ENCODE results near the gene ROGDI.

Gene ROGDI

DNA sequence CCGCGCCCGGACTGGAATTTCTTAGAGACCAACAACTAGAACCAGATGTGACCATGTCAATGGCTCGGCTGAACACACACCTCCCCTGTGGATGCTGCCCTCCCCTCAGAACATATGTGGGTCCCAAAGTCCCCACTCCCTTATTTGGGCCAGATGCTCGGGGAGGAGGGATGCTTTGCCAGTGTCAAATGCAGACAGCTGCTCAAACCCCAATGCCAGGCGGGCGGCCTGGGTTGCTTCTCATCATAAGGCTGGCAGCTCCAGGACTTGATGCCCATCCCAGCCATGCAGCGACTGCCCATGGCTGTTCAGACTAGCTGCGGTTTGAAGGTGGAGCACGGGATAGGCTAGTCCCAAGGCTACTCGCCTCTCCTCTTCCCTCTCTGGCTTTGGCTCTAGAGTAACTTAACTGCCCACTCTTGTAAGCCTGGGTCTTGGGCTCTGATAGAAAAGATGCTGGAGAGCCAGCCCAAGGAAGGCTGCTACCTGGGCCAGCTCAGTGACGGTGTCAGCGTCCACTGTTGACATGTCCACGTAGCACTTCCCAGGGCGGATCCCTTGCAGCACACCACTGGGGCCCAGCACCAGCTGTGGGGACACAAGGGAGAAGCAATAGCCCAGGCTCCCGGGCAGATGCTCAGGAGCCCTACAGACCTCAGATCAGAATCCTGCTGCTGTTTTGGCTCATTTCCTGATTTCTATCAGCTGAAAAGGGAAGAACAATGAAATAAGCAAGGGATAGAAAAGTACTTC, 11.0 kb upstream of the ROGDI start:
- no peak for DNase-seq

DNA sequence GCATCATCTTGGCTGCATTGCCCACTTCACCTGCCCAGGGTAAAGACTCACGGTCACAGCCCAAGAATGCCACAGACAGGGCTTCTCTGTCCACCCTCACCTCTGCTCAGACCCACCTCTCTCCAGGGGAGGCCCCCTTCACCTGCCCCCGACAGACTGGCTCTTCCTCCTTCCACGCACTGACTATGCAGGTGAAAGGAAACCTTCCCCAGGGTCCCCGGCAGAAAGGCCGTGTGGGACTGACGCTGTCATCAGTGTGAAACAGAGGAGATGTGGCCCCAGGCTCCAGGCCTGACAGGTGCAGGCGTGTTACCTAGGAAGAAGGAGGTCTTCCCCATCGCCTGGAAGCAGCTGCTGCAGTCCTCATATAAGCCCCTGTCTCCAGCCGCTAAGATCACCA, 9.3 kb upstream of the ROGDI start:
- DNase-seq: no peak

DNA sequence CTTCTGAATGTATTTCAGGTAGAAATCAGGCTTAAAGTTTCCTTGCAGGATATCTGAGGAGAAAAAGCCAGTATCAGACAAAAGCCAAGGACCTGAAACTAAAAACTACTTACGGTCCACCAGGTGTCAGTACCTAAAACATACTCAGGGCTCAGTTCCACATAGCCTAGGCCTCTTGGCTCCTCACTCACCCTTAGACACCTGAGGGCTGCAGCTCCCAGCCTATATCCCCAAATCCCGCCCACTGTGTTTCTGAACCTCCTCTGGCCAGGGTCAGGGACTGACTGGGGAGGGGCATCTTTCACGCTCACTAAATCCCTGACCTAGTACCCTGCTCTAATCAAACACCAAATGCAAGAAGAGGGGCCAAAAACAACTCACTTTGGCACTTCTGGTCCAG, 8.8 kb upstream of the ROGDI start:
- no peak for DNase-seq

DNA sequence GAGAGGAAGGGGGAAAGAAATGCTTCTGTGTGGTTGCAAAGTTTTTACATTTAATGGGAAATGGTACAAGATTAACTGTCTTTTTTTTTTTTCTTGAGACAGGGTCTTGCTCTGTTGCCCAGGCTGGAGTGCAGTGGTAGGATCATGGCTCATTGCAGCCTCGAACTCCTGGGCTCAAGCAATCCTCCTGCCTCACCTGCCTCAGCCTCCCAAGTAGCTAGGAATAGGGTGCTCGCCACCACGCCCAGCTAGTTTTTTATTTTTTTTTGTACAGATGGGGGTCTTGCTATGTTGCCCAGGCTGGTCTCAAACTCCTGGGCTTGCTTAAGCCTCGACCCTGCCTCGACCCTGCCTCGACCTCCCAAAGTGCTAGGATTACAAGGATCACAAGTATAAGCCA, 3.8 kb upstream of the ROGDI start:
- no peak for DNase-seq

DNA sequence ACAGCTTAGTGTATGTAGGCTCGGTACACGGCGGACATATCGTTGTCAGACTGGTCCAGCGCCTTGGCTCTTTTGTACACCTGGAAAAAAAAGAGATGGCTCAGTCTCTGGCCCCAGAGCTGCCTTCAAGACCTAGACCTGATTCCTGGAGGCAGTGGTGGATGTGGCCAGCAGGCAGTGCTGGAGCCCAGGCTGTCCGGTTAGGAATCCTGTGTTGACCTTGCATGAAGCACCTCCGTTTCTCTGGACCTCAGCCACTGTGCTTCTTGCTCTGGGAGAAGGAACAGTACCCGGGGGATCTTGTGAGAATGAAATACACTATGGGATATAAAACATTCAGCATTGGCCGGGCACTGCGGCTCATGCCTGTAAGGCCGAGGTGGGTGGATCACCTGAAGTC, 2.8 kb upstream of the ROGDI start:
- DNase-seq: no peak

DNA sequence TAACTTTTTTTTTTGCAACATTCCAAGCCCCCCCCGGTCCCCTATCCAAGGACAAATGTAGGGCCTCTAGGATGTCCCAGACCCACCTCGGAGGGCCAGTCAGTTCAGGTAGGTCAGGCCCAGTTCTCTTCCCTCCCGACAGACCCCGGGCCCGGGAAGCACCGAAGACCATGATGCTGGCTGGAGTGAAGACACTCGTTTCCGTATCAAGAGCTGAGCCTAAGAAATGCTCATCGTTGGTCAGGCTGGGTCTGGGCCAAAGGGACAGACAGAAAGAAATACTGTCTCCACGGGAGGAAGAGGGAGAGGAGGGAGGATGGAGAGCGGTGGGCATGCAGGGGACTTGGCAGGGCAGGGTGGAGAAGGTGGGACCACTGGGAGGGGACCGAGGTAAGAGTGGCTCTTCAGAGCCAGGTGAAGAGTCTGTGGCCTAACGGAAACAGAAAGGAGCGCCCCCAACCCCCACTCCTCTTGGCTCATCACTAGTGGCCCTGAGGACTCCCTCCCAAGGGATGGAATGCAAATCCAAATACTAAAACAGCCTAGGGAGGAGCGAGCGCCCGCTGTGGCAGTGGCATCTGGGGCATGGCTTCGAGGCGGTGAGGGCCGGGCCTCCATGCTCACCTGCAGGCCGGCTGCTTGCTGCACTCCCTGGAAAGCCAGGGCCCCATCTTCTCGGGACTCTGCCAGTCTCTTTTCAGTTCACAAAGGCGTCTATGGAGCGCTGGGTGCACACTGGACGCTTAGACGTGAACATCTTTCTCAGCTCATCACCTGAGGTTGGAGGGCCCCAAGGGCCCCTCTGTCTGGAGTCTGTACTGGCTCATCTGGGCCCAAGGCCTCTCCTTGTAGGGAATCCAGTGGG, 1.7 kb upstream of the ROGDI start:
- no peak for DNase-seq

DNA sequence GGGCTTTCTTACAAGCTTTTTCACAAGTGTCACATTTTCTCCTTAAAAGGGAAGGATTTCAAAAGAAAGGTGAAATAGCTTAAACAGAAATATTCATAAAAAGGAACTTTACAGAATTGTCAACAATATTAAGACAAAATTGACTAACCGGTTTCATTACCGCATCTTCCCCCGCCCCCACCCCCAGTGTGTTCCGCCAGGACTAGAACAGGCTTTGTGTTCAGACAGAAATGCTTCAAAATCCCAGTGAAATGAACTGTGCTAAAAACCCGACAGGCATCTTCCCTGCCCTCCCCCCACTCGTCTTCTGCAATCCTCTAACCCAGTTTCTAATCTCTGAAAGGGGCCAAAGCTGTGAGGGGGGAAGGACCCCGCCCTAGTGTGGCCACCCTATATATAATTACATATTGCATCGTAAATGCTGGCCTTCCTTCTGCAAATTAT, 990 bp upstream of the ROGDI start:
- no peak for DNase-seq

DNA sequence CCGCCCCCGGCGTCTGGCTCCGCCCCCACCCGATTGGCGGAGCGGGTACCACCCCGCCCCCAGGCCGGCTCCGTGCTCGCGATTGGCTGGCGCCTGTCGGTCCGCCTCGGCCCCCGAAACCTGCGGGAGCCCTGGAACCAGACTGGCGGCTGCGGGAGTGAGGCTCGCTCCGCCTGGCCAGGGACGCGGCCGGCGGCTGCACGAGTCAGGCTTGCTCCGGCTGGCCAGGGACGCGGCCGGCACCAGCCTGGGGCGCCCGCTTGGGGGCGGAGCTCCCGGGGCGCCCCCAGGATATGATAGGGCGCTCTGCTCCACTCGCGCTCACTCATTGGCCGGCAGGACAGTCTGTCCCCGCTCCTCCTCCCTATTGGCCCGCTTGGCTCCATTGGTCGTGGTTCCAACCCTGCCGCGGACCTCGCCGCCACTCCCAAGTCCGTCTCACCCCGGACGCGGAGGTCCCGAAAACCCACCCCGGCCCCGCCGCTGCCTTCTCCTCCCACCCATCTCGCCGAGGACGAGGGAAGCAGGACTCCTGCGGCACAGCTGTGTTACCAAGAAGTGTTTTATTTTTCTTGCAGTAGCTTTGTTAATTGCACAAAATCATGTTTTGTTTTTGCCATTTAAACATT, 340 bp upstream of the ROGDI start:
- DNase-seq: peak; percentile 87

DNA sequence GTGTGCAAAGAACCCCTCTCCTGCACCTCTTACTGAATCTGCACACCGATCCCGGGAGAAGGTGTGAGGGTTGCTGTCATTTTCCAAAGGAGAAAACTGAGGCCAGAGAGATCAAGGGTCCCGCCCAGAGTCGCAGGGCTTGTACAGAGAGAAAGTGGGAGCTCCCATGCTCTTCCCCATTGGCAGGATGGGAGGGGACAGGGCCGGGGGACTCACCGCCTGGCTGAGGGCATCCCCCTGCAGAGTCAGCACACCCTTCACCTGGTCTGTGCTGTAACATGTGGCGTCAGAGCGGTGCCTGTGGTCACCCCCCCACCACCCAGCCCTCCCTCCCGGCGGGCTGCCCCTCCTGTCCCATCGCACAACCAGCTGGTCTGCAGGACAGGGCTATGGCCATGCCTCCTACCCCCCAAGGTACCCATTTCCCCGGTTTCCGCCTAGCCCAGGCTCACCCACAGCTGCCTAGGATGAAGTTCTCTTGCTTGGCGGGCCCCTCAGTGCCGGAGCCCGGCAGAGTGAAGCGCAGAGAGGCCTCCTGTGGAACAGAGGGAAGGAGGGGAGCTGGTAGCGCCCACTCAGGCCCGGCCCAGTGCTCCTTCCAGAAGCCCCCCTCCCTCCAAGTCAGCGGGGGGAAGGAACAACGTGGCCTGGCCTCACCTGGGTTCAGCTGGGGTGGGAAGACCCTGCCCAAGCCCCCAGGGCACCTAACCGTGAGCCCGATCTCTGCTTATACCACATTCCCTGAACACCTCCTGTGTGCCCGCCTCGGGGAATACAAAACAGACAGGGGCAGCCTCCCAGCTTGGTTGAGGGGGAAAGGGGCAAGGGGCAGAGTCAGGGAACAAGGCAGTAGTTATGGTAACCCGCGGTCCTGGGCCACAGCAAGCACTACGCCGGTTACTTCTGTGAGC, 1.1 kb downstream of the ROGDI start:
- no peak for DNase-seq

DNA sequence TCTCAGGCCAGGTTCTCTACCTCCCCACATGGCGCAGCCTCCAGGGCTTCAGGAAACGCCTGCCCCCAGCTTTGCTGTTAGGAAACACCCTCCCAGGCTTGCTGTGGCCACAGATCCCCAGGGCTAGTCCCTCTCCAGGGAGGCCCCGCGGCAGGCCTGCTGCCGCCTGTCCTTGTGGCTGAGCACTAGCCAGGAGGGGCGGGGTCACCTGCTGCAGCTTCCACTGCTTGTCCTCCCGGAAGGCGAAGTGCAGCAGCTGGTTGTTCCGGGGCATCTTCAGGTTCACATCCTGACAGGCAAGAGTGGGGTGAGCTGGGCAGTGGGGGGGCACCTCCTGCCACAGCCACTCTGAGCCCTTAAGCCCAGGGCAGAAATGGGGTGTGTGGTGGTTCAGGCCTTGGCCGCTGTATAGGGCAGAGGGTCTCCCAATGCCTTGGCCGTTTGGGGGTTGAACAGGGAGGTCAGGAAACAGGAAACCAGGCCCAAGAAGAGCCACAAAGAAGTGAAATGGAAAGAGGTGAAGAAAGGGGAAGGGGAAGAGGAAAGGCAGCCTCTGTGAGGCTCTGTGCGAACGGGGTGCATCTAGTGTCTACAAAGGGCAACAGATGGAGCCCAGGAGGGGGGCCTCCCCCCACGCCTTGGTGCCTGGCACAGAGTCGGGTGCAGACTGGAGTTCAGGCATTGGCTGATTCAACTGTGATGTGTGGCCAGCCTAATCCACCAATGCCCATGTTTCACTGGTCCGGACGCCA, 2.0 kb downstream of the ROGDI start:
- no peak for DNase-seq

DNA sequence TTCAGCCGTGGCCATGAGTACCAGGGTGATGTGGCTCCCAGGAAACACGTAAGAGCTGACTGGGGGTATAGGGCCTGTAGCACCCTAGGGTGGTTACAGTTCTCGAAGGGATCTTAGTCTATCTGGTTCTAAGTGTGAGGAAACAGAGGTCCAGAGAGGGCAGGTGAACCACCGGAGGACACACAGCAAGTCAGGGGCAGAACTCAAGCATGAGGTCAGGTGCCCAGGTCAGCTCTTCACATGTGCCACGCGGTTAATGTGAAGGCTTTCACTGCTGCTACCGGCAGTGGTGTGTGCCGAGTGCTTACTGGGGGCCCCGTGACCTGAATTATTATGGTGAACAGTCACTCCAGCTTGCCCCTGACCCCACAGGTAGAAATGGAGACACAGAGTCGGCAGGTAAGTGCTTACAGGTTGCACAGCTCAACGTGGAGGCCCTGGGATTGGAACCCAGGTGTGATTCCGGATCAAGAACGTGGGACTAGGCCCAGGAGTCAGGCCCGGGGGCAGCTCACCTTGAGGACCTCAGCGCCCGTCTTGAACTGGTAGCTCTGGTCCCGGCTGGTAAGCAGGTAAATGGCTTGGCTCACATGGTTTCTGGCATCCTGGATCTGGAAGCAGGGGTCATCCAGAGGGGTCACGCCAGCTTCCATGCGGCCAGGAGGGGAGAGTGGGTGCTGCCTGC, 3.1 kb downstream of the ROGDI start:
- no peak for DNase-seq

DNA sequence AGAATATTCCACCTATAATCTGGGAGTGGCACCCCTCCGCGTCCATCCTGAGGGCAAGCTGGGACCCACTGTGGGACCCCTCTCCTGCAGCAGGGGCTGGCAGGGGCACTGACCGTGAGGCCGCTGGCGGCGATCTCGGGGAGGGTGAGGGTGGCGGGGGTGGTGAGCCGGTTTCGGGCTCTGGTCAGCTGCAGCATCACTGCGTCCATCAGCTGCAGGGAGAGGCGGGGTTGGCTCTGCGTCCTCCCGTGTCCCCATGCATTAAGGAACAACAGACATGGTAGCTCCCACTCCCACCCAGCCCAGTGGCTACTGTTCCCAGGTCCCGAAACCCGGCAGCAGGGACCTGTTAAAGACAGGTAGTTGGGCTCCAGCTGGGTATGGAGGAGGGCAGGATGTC, 4.0 kb downstream of the ROGDI start:
- DNase-seq: no peak

DNA sequence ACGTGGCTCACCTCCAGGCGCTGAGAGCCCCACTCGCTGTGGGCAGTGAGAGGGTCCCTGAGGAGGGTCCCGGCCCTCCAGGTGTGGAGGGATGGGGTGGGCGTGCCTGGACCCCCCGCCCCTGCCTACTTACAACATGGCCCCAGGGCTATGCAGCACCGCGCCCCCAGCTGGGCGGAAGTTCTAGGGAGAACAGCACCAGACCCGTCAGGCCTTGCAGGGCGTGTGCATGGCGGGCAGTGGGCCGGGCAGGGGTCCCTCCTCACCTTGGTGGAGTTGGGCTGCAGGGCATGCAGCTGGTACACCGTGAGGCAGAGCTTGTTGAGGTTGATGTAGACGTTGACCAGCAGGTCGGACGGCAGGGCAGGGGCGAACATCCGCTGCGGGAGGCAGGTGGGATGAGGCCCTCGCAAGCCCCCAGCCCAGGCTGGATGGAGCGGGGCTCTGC, 4.6 kb downstream of the ROGDI start:
- no peak for DNase-seq

DNA sequence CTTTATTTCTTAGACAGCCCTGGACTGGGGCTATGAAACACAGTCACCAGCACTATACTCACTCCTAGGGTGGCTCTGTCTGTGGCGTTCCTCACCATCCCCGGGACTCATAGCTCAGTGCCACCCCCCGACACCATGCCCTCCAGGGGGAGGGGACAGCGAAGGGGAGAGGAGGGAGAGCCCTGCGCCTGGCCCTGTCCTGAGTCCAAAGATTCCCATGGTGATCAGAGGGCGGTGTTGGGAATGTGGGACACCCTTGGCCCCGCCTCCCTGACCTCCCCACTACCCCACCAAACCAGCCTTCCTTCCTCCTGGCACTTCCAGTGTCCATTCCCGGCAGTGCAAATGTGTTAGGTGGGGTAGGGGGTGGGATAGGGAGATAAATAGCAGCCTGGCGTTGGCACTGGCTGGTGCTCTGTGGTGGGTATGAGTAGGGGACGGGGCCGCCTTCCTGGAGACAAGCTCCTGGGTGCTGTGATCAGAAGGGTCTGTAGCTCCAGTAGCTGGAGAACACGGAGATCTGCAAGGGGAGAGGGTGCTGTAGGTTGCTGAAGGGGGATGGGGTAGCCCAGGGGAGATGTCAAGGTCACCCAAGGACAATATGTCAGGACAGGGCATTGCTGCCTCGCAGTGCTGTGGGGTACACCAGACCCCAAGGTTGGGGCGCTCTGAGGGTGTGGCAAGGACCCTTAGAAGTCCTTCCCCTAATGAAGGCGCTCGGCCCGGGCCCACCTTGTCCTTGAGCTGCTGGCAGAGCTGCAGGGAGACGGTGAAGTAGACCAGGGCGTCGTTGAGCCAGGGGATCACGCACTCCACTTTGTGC, 5.2 kb downstream of the ROGDI start:
- DNase-seq: no peak

DNA sequence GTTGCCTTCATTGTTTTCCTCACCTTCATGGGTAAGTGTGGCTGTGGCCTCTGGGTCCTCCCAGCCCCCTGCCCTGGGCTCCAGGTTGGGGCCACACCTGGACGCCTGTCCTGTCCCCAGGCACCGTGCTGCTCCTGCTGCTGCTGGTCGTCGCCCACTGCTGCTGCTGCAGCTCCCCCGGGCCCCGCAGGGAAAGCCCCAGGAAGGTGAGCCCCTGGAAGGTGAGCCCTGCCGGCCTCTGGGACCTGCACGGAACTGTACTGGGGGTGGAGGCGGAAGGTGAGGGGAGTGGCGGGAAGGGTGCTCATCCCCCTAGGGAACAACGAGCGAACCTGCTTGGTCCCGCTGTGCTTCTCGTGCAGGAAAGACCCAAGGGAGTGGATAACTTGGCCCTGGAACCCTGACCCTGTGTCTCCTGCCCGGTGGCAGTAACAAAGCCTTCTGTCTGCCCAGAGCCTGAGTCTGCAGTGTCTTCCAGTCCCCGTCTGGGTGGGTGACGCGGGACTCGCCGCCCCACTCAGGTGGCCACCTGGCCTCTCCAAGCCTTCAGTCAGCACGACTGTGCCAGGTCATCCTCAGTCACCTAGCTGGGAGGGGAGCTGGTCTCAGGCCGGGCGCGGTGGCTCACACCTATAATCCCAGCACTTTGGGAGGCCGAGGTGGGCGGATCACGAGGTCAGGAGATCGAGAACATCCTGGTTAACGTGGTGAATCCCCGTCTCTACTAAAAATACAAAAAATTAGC, 6.4 kb downstream of the ROGDI start:
- no peak for DNase-seq

DNA sequence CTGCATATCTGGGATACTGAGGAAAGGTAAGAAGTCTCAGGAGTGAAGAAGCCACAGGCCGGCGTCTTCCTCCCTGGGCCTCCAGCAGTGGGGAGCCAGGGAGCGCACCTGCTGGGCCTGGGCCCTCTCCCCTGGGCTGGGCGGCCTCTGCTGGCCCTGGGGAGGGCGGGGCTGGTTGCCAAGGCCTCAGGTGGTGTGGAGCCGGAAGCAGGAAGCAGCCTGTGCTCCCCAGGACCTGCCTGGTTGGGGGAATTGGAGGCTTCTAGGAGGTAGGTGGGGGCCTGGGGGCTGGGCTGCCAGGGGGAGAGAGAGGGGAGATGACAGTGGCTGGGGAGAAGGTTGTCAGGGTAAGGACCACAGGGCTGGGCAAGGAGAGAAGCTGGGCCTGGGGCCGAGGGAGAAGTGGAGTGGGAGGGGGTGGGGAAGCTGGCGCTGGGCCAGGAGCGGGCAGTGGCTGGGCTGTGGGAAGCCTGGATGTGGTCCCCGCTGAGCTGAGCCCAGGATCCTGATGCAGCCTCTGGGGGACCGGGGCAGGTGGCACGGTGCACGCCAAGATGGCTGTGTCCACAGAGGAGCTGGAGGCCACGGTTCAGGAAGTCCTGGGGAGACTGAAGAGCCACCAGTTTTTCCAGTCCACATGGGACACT, 7.1 kb downstream of the ROGDI start, which contains the start of gene SMIM22:
SMIM22 (plus strand) TSS at position 189 of the 647 bp plus-strand sequence; CDS start at position 555, 366 bp downstream.
- no peak for DNase-seq

DNA sequence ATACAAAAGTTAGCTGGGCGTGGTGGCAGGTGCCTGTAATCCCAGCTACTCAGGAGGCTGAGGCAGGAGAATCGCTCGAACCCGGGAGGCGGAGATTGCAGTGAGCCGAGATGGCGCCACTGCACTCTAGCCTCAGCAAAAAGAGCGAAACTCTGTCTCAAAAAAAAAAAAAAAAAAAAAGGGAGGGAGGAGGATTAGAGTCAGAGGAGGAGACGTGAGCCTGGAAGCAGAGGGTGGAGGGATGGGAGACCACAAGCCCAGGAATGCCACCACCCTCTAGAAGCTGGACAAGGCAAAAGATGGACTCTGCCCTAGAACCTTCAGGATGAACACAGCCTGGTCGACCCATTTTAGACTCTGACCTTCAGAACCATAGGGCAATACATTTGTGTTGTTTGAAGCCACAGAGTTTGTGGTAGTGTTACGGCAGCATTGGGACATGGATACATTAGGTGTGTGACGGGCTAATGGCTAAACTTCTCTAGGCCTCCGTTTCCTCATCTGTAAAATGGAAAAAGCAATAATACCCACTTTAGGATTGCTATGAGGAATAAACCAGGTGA, 9.4 kb downstream of the ROGDI start:
- no peak for DNase-seq

DNA sequence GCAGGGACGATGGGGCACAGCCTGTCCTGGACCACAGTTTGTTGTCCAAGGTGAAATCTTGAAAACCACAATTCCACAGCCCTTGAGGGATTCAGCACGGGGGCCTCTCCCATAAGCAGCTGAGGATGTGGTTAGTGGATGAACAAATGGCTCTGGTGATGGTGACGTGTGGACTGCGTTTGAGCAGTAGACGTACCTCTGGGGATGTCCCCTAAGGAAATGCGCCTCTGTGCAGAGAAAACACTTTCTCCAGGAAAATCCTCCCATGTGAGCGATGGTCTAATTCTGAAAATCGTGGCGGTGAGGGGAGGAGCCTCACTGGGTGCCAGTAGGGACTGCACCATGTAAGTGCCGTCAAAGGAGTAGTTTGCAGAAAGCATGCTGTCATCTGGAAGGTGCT, 11.6 kb downstream of the ROGDI start:
- DNase-seq: no peak
